GM12892 (cell line): Measurements from ENCODE around the gene GNAZ.

Experiments used
- POLR2A ChIP-seq: IDR thresholded peaks from 2 replicates; pipeline ENCODE4 v1.6.1; 2011; ENCODE audit warnings: low read depth, low read length, control low read depth
- TAF1 ChIP-seq: IDR thresholded peaks from 2 replicates; pipeline ENCODE4 v1.6.1; 2011; ENCODE audit warnings: low read depth, mild to moderate bottlenecking, control low read depth, low read length, borderline replicate concordance

DNA sequence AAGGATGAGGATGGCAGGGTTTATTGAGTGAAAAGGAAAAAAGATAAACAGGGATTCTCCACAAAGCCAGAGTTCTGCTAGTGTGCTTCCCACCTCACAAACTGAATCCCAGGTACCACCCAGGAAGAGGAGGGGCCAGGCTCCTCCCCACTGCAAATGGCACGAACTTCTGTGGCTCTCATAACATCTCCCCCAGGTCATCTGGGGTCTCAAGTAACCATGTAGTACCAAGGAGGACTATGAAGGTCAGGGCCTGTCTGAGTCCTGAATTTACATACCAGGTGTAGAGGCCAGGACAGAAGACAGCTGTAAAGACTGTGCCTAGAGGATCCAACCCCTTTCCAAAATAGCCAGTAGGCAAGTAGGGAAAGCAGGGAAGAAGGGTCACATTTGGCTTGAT lies 25.7 kb upstream of the GNAZ start:
- TF ChIP-seq POLR2A (no peak), TAF1 (no peak)
